GM21515 (cell line): ENCODE measurements around the gene PODN.

ENCODE experiments used
- ATAC-seq: cut with Tn5 transposase; IDR thresholded peaks from one replicate; pipeline ENCODE4 v1.9.1; 2021; ENCODE audit not compliant: unreplicated experiment

PODN gene

DNA sequence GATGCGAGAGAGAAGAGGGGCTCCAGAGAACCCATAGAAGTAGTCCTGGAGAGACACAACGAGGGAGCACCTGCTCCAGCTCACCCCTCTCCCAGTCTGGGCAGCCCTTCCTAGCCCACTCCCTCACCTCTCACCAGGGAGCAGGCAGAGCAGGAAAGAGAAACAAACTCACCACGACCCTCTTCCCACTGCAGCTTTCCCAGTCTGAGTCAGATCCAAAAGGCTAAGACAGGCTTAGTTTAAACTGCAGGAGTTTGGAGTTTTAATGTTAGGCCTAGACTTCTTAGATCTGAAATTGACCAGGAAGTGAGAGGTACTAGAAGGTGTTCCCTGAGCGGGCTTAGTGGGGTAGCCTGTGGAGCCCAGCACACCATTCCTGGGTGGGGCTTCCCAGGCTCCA, 50.8 kb downstream of the PODN start:
- ATAC-seq: no peak

DNA sequence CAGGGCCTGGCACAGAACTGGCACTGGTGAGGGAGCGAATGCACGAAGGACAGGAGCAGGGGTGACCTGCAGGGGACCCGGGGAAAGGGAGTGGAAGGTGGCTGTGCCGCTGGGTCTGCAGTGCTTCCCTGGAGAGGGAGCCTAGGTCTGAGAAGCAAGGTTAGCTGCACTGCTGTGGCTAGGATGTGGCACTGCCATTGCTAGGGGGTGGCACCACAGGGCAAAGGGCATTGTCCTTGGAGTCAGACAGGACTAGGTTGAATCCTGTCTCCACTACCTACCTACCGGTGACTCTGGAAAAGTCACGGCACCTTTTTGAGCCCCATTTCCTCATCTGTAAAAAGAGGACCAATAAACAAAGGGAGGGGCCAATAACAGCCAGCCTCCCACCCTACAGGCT, 52.1 kb downstream of the PODN start:
- no peak for ATAC-seq

DNA sequence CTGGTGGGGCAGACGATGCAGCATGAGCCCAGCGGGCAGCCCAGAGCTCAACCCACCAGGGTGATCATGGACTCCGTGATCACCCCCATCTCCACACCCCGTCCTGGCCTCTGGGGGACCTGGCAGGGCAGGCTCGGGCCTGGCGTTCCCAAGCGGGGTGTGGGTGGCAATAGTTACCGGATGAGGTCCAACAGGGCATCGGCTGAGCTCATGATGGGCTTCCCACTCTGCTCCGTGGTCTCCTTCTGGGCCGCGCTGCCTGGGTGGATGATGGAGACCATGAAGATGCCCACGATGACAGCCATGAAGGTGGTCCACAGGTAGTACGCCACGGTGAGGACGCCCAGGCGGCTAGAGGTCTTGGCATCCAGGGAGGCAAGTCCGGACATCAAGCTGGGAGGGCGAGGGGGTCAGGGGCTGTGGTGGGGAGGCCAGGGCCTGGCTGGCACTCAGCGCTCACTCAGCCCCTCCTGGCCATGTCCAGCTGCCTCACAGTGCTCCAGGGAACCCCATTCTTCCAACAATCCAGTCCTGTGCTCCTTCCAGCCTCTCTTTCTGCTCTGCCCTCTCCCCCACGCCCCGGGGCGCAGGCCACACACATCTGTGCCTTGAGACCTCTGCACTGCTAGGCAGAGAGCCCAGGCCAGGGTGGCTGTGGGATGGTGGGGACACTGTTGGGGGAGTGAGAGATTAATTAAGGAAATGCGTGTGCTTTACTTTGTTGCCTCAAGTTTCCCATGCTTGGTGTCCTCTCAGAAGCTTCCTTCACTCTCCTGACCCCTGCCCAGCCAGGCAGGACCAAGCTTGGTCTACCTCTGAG, 52.8 kb downstream of the PODN start:
- no peak for ATAC-seq

DNA sequence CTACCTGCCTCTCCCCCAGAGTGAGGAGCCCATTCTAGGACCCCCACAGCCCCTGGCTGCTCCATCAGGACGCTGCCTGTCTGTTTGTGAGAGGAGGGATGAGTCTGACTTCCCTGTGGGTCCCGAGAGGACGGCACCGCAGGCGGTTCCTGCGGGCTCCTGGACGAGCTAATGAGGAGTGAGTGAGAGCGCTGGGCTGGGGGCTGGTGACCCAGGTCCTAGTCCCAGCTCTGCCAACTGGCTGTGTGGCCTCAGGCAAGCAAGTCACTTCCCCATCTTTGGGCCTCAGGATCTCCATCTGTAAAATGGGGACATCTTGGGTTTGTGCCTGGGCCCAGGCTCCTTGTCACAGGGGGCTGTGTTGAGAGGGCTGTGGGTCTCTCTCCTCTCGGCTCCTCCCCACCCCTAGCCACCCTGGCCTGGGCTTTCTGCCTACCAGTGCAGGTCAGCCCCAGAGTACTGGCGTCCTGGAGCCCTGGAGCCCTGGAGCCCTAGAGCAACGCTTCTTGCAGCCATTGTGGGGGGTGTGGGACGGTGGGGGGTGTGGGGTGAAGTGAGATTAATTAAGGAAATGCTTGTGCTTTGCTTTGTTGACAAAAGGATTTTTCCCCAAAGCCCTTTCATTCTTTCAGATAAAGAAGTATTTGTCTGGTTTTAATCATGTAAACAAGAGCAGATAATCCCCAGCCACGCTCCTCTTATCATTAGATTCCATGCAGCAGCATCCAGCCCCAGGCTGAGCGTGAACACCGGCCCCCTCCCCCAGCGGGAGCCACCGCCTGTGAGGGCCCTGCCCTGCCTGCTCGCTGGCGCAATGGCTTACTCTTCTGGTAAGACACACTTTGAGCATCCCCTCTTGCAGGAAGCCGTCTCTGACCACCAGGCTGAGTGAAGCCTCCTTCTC, 53.6 kb downstream of the PODN start:
- no peak for ATAC-seq

DNA sequence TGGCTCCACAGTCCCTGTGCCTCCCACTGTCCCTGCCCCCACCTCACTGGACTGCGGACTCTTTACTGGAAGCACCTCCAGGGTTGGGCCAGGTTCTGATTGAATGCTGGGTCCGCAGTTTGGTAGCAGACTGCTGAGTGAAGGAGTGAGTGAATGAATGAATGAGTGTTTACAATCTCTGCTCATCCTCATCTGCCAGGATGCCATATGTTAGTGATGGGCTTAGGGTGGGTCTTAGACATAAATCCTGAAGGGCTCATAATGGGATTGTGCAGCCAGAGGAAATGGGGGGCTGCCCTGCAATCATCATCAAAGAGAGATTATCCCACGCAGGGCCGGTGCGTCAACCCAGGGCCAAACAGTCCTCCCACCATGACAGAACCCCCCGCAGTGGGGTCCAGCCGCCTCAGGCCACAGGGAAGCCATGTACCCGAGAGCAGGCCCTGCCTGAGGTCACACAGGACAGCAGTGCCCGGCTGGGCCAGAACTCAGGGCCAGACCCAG, 54.3 kb downstream of the PODN start:
- no peak for ATAC-seq

DNA sequence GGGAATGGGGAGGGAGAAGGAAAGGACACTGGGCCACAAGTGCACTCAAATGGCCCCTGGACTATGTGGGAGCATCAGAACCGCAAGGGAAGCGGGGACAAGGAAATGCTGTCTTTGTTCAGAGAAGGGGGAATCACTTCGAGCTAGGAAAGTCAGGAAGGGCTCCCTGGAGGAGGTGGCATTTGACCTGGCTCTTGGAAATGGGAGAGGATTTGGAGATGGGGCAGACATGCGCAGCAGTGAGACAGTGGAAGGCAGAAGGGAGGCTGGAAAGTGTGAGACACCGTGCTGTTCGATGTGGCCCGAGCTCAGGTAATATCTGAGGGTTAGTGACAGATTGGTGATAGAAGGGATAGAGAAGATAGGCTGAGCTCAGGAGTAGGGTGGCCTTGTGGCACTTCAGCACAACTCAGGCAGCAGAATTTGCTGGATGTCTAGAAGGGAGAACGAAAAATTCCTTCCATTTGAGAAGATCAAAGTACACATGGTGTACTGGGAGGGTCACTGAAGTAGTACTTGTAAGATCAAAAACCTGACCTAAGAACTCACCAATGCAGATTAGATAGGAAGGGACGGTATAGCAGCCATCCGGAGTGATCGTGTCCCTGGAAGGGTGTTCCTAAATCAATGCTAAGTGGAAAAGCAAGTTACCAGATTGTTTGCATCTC, 55.1 kb downstream of the PODN start:
- ATAC-seq: no peak

DNA sequence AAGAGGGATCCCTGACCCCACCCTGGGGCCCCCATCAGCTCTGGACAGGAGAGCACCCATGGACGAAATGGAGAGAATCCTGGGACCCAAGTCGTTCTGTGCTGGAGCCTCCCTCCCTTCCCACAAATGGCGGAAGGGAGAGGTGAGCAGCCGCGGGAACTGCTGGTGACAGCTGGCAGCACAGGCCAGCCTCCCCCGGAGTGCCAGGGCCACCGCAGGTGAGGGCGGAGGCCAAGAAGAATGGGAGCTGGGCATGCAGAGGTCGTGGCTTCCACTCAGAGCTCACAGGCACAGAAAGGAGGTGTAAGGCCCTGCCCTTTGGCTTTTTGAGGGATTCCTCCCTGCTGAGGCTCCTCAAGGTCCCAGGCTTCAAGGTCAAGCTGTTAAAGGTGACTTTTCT, 55.8 kb downstream of the PODN start:
- no peak for ATAC-seq

DNA sequence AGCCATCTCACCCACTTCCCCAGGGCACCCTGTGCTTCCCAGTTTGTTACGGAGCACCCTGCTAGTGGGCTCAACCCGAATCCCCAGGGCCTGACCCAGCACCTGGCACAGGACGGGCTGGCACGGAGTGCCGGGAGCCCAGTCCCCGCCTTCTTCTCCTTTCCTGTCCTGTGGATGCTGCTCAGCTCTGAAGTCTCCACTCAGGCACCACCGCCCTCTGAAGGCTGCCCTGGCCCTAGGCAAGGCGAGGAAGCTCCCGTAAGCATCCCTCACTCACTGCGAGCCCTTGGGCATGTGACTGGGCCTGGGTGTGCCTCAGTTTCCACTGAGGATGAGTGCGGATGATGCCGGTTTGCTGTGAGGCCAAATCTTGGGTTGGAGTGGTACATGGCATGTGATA, 58.6 kb downstream of the PODN start:
- ATAC-seq: no peak

DNA sequence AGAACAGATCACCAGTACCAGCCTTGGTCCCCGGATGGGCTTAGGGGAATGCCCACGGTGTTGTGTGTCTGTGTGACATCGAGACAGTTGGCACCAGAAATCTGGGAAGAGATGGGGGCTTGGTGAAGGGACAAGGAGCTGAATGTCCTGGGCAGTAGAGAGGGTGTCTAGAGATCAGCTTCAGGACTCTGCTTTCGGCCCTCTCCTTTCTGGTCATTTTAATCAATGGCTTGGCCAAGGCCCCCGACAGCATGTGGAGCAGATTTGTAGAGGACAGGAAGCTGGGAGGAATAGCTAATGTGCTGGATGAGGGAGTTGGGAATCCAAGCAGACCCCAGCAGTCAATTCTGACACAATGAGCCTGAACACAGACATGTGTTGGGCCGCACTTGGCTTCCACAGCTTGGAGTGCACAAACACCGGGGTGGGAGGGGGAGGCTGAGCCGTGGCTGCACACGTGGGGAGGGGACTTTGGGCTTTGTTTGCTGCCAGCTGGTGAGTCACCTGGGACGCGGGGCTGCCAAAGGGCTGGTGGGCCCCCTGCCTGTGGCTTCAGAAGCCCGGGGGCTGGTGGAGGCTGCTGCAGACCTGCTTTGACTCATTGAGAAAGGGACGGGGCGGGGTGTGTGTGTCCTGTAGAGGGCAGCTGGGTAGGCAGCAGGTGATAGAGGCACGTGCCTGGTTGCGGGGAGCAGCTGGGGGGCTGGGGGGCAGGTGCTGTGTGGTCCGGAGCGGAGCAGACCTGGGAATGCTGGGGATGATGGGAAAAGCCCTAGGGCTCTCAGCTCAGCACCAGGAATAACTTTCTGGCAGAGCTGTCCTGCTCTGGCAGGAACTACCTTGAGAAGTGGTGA, 59.5 kb downstream of the PODN start:
- ATAC-seq: no peak

DNA sequence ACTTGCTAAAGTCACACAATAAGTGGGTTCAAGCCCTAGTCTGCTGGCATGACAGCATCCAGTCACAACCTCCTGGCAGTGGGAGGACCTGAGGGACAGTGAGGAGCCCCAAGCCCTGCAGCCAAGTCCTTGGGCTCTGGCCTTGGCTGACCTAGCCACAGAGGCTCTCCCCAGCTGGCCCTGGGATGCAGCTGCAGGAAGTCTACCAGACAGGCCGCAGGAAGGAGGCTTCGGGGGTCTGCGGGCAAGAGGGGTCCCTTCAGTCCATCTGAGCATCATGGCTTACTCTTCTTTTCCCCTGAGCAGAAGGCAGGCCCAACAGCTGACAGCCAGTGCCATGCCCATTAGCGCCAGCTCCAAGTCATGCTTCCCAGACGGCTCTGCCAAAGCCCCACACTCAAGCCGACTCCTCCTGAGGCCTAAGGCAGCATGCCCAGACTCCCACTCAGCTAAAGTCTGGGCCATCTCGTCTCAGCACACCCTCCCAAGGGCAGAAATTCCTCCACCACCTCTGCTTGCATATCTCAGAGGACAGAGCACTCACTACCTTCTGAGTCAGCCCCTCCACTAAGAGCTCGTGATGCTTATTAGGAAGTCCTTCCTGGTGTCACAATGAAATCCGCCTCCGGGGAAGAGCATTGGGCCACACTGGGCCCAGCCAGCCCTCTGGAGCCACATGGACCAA, 60.3 kb downstream of the PODN start:
- ATAC-seq: no peak

DNA sequence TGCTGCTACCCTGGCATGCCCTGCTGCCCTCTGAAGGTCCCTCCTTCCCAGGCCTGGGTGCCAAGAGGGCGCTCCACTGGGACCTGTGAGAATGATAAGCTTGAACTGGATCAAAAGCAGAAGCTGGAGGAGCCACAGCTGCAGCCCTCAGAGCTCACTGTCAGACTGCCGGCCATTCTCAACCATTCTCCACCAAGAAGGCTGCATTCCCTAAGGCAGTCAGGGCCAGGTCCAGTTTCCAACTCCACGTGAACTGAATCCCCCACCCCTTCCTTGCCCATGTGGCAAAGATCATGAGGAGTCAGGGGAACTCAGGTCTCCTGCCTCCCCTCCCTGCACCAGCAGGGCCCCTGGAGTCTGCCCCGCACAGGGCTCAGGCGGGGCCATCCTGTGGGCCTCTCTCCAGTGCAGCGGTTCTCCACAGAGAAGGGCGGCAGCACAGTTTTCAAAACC, 61.0 kb downstream of the PODN start:
- no peak for ATAC-seq

DNA sequence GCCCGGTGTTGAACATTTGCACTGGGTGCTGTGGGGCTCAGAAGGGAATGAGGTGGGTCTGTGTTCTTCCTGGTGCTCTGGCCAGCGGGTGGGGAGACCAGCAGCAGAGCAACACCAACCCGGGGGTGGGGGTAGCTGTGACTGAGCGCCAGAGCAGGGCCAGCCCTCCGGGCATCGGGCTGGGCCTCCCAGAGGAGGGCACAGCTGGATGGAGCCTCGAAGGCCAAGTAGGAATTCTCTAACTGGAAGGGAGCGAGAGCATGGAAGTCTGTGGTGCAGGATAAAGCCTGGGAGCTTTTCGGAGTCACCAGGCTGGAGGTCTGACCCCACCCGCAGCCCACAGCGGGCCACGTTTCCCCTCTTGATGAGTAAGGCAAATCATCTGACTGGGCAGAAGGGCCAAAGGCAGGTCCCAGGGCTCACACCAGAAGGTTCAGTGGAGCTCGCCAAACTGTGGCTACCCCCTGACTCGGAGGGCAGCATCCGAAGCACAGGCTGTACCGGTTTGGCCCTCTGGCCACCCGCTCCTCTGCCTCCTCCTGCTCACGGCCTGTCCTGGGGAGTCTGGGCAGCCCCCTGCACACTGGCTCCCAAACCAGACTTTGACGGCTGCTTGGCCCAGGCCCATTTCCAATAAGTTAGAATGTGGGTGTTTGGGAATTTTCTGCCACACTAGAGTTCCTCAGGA, 61.6 kb downstream of the PODN start:
- ATAC-seq: no peak

DNA sequence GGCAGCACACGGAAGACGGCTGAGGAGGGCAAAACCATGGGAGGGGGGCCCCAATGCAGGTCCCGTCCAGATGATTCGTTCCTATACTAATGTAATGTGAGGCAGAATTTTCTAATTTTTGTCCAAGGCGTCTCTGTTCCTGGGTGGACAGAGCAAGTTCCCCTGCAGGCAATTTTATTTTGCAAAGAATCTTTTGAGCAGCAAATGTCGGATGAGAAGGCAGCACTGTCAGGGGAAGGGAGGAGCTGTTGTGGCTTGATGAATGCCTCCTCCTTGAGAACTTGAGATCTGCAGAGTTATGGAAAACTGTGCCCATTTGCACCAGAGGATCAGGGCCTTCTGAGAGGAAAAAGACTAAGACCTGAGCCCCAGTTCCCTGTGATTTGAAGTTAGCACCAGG, 63.1 kb downstream of the PODN start:
- ATAC-seq: no peak

DNA sequence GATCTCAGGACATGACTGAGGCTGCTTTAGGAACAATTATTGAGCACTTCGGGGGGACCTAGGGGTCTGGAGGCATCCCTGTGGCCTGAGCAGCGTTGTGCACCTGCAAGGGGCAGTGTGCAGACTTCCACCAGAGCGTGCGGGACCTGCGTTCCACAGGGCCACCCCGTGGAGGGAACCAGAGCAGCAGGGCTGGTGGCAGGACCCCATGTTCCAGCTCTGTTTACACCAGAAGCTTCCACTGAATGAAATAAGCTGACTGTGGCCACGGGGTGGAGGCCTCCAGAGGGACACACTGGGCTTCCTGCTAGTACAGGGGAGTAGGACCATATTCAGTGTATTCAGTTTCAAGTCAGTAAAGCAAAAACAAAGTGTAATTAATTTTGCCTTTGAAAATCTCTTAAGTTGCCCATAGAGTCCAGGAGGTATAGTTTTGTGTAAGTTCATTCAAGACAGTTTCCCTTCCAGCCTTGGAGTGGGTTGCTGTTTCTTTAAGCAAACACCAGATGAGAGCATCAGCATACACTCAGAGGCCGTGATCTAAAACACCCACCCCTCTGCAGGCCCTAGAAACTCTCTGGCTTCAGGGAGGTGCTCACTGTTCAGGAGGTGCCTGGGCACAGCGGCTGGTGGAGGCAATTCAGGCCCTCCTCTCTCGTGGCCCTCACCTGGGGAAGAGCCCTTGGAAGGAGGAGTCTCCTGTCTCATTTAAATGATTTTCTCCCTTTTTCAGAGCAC, 63.8 kb downstream of the PODN start:
- ATAC-seq: no peak

DNA sequence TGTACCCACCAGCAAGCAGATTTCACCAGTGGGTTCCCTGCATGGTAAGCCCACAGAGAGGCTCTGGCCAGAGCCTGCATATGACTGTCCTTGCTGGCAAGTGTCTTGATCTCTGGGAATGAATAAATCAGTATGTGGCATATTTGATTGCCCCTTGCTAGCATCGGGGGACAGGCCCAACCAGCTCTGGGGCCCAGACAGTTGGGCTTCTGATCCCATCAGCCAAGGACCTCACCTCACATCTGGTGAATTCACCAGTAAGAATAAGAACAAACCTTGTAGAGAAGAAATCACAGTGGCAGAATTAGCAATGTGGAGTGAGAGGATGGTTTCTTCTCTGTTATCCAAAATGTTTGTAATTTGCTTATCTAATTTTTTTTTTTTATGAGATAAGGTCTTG, 64.5 kb downstream of the PODN start:
- ATAC-seq: no peak

DNA sequence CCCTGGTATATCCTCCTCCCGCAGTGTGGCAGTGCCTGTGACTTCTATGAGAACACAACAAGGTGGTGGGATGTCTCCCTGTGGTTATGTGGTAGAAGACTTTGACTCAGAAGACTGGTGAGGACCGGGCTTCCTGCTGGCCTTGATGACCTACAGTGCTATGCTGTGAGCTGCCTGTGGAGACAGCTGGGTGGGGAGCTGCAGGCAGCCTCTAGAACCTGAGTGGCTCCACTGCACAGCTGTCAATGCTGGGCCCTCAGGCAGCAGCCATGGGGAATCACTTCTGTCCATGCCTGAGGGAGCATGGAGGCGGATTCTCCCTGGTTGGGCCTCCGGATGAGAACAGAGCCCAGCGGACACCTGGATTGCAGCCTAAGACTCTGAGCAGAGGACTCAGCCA, 65.5 kb downstream of the PODN start:
- no peak for ATAC-seq

DNA sequence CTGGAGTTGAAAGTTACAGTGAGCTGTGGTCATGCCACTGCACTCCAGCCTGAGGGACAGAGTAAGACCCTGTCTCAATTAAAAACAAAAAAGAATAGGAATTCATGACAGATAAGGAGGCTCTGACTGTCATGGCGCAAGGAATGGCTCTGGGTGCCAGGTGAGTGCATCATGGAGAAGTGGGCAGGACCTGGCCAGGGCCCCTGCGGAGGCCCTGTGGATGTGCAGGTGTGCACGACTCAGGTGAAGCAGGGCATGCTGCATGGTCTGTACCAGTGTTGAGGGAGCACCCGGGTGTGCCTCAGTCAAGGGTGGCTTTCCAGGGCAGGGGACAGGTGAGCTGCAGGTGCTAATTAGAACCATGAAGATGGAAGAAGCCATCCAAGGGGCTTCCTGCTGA, 66.4 kb downstream of the PODN start:
- ATAC-seq: no peak

DNA sequence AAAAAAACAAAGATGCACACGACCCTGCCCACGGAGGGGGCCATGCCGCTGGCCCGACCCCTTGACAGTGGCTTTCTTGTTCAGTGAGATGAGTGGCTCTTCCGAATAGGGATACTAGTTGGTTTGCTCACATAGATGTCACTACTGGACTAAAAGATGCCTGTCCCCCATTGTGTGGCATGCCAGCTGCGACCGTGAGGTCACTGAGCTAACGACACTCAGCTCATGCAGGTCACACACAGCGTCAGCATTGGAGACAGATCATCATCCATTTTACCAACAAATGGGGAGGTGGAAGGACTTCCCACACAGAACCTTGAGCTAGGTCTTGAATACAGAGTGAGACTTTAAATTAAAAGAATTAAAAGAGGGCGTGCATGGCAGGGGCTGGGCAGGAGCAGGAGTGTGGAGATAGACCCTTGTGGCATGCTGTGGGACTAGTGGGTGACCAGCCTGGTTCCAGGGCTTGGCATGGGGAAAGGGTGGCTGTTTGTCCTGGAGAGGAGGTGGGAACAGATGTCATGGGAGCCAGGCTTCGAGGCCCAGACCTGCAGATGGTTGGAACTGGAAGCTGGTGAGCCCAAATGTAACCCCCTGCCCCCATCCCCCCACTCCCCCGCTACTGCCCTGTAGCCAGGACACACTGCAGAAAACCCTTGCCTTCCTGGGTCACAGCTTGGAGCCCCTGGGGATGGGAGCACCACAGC, 68.0 kb downstream of the PODN start:
- ATAC-seq: no peak
